ENCODE results near the gene WFDC5.

Gene WFDC5

GRCh38 chr20:45061244-45061643, 53.7 kb downstream of the WFDC5 start:
- Histone ChIP-seq H3K4me1 (no peaks in the 10 kb centered on the region), H3K4me3 (ENCODE audit: low read depth, low read length) (no peak overlapping the region), H3K36me3 (no peaks in the 10 kb centered on the region), H3K9me3 (no peaks in the 10 kb centered on the region), H3K27me3 (no peaks in the 10 kb centered on the region)
- DNase-seq, result no peak
- TF ChIP-seq CTCF (IDR thresholded peaks at IDR 0.05; ENCODE audit: low read depth, low read length), result no peak

DNA sequence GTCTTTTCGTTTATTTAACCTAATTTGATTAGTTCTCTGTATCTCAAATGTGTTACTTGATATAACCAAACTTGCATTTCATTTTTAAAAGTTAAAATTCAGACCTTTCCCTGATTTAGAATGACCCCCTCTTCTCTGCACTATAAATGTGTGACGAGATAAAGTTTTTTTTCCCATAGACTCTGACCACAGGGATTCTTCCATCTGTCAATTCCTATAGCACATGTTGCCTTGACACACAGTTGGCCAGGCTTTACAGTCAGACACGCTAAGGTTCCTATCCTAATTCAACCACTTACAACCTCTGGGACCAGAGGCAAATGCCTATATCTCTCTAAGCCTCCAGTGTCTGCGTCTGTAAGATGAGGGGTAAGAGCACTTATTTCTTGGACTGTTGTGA, 54.7 kb downstream of the WFDC5 start:
- no peak overlapping the region for H3K4me3 ChIP-seq (ENCODE audit: low read depth, low read length)
- H3K9me3 ChIP-seq, result no peaks in the 10 kb centered on the region
- no peaks in the 10 kb centered on the region for H3K4me1 ChIP-seq
- H3K36me3 ChIP-seq, result no peaks in the 10 kb centered on the region
- TF ChIP-seq CTCF (IDR thresholded peaks at IDR 0.05; ENCODE audit: low read depth, low read length), result no peak
- H3K27me3 ChIP-seq, result no peaks in the 10 kb centered on the region
- no peak for DNase-seq

Measured in BE2C (cell line).